Activated CD8-positive, alpha-beta memory T cell treated with anti-CD3 and anti-CD28 coated beads, Interleukin-2, amount 50 U/mL, for 24 hours (primary cell): Measurements from ENCODE around the gene GLRX2.
"Not testable (repeated sequence)": the region's sequence is repeated elsewhere in the genome, so short reads cannot be mapped to it uniquely, and the experiment has no call there.

Experiments
- DNase-seq: peaks from one replicate; pipeline ENCODE4 v3.0.0-alpha.2; 2020; ENCODE audit errors: extremely low read depth

Gene GLRX2

GRCh38 chr1:193065954-193066353 is 39.3 kb downstream of the GLRX2 start:
- no peak for DNase-seq

- DNase-seq: no peak
These were observed 42.3 kb downstream of the GLRX2 start for GRCh38 chr1:193062698-193063463.

DNA sequence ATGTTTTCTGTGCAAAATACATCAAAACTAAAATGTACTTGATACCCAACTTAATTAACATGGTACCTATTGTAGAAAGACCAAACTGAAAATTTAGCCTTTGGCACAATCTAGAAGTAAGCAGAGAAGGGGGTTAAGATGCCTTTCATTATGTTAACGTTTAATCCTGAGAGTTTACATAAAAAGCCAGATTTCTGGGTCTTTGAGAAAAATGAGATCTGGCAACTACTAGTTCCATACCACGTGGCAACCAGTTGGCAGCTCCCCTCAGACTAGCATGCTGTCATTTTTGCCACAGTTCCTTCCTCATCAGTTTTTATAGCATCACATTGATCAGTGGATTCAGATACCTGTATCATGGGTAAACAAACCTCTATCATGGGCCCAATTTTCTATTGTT is 44.3 kb downstream of the GLRX2 start:
- DNase-seq: no peak

GRCh38 chr1:193060406-193060805 is 44.8 kb downstream of the GLRX2 start:
- no peak for DNase-seq

DNA sequence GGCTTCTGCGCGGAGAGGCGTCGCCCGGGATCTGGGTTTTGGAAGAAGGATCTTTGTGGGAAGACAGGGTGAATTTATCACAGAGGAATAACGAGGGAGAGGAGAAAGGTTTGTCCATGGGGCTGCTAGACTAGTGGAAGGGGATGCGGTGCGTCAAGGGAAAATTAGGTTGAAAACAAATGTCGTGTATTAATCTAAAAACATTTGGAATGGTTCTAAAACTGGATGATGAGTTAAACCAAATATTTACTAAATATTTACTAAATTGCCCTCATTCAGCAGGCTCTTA is 45.2 kb downstream of the GLRX2 start:
- no peak for DNase-seq

DNA sequence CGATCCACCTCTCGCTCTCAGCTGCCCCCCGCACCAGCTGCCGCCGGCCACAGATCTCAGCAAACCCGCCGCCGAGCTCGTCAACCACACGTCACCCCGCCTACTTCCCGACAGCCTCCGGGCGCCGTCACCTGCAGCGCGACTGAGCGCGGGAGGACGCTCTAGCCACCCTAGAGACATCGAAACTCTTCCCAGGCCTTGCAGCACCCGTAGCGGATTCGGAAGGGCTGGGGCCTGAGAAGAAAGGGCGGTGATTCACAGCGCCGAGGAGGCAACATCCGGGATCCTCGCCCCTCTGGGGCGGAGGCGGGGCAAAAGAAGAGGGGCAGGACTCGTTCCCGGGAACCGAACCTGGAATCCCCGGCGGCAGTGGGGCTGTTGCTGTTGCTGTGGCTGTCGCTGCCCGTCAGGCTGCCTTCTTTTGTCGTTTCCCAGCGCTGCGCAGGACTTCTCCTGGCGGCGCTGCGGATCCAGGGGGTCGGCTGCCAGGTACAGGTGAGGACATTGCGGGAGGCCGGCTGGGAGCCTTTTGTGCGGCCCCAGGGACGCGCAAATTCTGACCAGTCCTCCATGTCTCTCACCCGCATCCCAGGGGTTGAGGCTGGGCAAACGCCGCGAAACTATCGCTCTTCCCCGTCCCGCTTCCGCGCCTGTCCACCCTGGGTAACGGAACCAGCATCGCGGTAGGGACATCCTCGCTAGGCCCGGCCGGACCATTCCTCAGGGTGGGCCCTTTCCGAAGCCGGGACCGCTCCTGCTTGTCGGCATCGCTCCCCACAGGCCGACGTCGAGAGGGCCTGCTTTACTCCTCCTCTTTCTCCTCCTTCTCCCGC is 45.7 kb downstream of the GLRX2 start, which contains the start of the genes RO60 and UCHL5:
Gene RO60, plus strand, starts transcription at position 331 of the 833 bp plus-strand sequence. CDS start 9,443 bp downstream, outside the sequence.
Gene UCHL5, minus strand, starts transcription at position 79 of the 833 bp plus-strand sequence. CDS start 100 bp downstream, outside the sequence.
- DNase-seq: peak; percentile 83

GRCh38 chr1:193058529-193059281 is 46.5 kb downstream of the GLRX2 start:
- DNase-seq: no peak

DNA sequence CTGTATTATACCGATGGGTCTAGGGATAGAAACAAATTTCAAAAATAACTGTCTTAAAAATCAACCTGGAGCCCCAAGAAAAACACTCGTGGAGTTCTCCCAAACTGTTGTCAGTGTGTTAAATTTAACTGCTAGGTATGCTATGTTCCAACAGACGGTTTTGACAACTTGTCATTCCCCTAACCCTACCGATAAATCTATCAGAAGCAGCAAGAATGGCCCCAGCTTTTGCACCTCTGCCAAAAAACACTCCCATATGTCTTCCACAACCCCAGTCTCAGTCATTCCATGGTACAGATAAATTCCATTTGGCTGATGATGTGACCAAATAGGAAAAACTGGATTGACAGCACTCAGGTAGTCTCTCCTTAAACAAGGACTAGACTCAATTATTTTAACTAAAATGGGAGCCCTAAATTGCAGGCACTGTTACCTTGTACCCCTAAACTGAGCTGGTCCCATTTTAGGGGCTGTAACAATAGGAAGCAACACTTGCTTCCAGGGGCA is 51.0 kb downstream of the GLRX2 start:
- no peak for DNase-seq

GRCh38 chr1:193048913-193049312 is 56.3 kb downstream of the GLRX2 start:
- DNase-seq: not testable (repeated sequence)
